Omental fat pad (tissue), 4 donors: ENCODE results near the gene MYO5C. TPM values are rescaled to one million over a fixed set of nuclear protein-coding genes. Genes with fewer than 3 reads are reported as not detected.

Experiments
- ATAC-seq: fragments of 150-250 bp; one replicate; pipeline ENCODE4 v1.9.1; 2016; ENCODE audit warnings: mild to moderate bottlenecking, moderate library complexity; ENCODE audit not compliant: low FRiP score
- DNase-seq: peaks from one replicate; pipeline ENCODE4 v3.0.0-alpha.2; 2019; ENCODE audit warnings: low spot score
- CTCF ChIP-seq, 3 donors: fragments of 450-650 bp; IDR thresholded peaks; one replicate each; pipeline ENCODE4 v1.5.1; 2016 to 2017; ENCODE audit warnings: antibody characterized with exemption in 3 of 3, mild to moderate bottlenecking in 3 of 3, moderate library complexity in 2 of 3
- total RNA-seq, 4 donors: library from RNA; depleted of rRNA; stranded (reverse); fragments of >200 nt; gene quantifications; one replicate each; pipeline ENCODE4 v1.1.0, GENCODE V29; 2016

The MYO5C gene
- total RNA-seq, 4 donors from 2014 or later, result 7.7 to 58.3 (median 15.5) TPM

DNA sequence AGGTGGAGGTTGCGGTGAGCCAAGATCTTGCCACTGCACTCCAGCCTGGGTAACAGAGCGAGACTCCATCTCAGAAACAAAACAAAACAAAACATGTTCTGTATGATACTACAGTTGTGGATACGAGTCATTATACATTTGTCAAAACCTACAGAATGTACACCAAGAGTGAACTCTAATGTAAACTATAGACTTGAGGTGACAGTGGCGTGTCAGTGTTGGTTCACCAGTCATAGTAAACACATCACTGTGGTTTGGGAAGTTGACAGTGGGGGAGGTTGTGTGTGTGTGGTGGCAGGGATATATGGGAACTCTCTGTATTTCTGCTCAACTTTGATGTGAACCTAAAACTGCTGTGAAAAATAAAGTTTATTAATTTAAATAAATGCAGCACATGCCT, 71.4 kb downstream of the MYO5C start:
- ATAC-seq (no peak), DNase-seq (no peak)
- no peak for TF ChIP-seq CTCF (IDR thresholded peaks at IDR 0.05)

- no peak for DNase-seq
- TF ChIP-seq CTCF (IDR thresholded peaks at IDR 0.05), result no peak
- ATAC-seq, result no peak
These were observed 73.9 kb downstream of the MYO5C start for GRCh38 chr15:52221730-52222129.

GRCh38 chr15:52220937-52221660, 74.5 kb downstream of the MYO5C start:
- no peak for TF ChIP-seq CTCF (IDR thresholded peaks at IDR 0.05)
- ATAC-seq, result no peak
- DNase-seq, result no peak

- ATAC-seq (no peak), DNase-seq (no peak)
- TF ChIP-seq CTCF (IDR thresholded peaks at IDR 0.05), result no peak
These were observed 75.4 kb downstream of the MYO5C start for GRCh38 chr15:52220251-52220650.

DNA sequence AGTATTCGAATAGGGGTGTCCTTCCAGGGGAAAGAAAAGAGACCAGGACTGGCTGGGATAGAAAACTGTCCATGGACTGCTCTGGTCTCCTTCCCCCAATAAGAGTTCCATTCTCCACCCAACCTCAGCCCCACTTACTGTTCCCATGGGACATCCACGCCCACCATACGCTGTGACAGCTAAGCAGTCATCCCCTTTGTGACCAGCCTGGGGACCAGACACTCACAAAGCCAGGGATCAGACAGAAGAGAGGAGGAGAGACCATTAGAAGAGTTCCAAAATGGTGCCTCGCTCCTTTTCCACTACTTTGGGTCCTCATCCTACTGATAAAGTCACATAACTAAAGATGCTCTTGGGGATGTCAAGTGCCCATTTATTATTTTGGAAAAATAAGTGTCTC, 76.8 kb downstream of the MYO5C start:
- TF ChIP-seq CTCF (IDR thresholded peaks at IDR 0.05), result no peak
- DNase-seq (no peak), ATAC-seq (no peak)

- DNase-seq, result no peak
- TF ChIP-seq CTCF (IDR thresholded peaks at IDR 0.05), result no peak
- no peak for ATAC-seq
These were observed 77.2 kb downstream of the MYO5C start for GRCh38 chr15:52218371-52218770.

DNA sequence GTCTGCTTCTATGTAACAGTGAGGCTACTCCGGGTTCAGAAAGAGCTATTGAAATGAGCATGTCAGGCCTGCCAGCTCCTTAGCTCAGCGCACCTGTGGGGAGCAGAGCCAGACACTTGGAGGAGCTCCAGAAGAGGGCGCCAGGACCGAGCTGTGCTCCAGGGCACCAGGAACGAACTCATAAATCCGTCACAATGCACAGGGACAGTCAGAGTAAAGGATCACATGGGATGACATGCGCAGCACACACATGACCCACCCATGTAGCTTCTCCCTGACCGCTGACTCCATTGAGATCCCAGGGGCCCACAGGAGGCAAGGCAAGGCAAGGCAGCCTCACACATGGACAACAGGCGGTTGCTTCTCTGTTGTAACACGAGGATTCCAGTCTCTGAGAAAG, 78.4 kb downstream of the MYO5C start:
- DNase-seq (no peak), ATAC-seq (no peak)
- TF ChIP-seq CTCF (IDR thresholded peaks at IDR 0.05), result no peak
